Measurements from ENCODE around the gene AFMID. TPM values are rescaled to one million over a fixed set of nuclear protein-coding genes. Genes with fewer than 3 reads are reported as not detected.

Gene AFMID
- total and polyA plus RNA-seq, 2 of the 8 experiments (the other 6 are each of a cell fraction or from before 2014, with no cell fraction given) = 49.0 to 53.0 TPM

DNA sequence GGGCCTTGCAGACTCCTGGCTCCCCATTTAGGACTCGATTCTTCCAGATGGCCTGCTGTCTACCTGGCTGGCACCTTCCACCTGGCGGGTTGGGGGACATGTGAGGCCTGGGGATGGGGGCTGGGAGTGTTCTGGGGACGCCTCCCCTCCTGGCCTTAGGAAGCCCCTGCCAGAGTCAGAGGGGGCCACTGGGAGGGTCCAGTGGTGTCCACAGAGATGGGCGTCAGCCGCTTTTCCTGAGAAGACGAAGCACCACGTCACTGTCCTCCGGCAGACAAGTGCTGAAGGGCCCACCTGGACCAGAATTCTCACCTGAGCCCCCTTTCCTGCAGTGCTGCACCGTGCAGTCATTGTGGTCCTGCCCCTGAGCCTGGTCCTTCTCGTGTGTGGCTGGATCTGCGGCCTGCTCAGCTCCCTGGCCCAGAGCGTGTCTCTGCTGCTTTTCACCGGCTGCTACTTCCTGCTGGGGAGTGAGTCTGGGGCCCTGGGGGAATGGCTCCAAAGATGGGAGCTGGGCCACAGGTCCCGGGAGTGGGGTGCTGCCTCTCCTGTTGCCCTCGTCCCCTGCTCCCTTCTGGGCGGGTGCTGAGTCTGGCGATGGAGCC lies 47.2 kb downstream of the AFMID start:
- Histone ChIP-seq H2AFZ (ENCODE audit: low read length) (no peak overlapping the region), H3K9ac (replicated peaks in 1 of 4; ENCODE audit: extremely low read depth in 1 of 4, low read depth in 3 of 4, low read length in 3 of 4) (no peak overlapping the region), H3K14ac (ENCODE audit: insufficient read length) (no peak overlapping the region), H2AK5ac (ENCODE audit: low read depth, low read length) (no peak overlapping the region), H3K23me2 (ENCODE audit: low read depth, low read length) (peaks cover 5% of the 10 kb centered on the region; the same call in 1 of the 2 replicates), H4K20me1 (replicated peaks in 1 of 2; ENCODE audit: control insufficient read depth in 1 of 2, insufficient read depth in 2 of 2, low read length in 2 of 2) (peaks cover 0 to 2% of the 10 kb centered on the region in 2 experiments), H3K18ac (ENCODE audit: extremely low read depth, low read length) (no peak overlapping the region), H3K4me3 (ENCODE audit: extremely low read depth in 1 of 4, insufficient read depth in 2 of 4, low read depth in 3 of 4, low read length in 4 of 4) (no peak overlapping the region), H3K4ac (replicated peaks; ENCODE audit: insufficient read length, low read depth, low read length) (no peak overlapping the region), H3K4me2 (ENCODE audit: insufficient read depth in 1 of 2, low read depth in 2 of 2, low read length in 2 of 2) (no peak overlapping the region), H3K36me3 (ENCODE audit: control insufficient read depth in 2 of 4, insufficient read depth in 4 of 4, low read length in 3 of 4) (no peaks in the 10 kb centered on the region), H2BK5ac (ENCODE audit: low read depth, low read length) (no peak overlapping the region), H4K5ac (ENCODE audit: insufficient read length, low read depth, low read length) (no peak overlapping the region), H2BK15ac (ENCODE audit: low read length) (no peak overlapping the region), H3K27me3 (replicated peaks in 1 of 4; ENCODE audit: control insufficient read depth in 3 of 4, extremely low read depth in 1 of 4, insufficient read depth in 3 of 4, low read length in 3 of 4) (peaks cover 0 to 27% (median 22%) of the 10 kb centered on the region in 4 experiments; a peak in 6 of 7 replicates), H3K4me1 (replicated peaks in 1 of 4; ENCODE audit: control insufficient read depth in 3 of 4, insufficient read depth in 4 of 4, low read length in 3 of 4) (peaks cover 0 to 10% (median 5%) of the 10 kb centered on the region in 4 experiments; a peak in 5 of 7 replicates), H2BK12ac (ENCODE audit: low read depth, low read length) (no peak overlapping the region), H4K8ac (ENCODE audit: extremely low read depth, insufficient read depth, low read length) (peak overlapping the region; percentile 71), H3K9me3 (ENCODE audit: insufficient read depth in 2 of 2, low read depth in 1 of 2, low read length in 1 of 2) (no peaks in the 10 kb centered on the region), H3K79me2 (ENCODE audit: control insufficient read depth in 1 of 2, insufficient read depth in 2 of 2, low read length in 2 of 2) (no peaks in the 10 kb centered on the region), H4K91ac (replicated peaks; ENCODE audit: insufficient read length, low read length) (peak overlapping the region; percentile 27), H3K27ac (ENCODE audit: low read depth, low read length) (no peak overlapping the region), H3K79me1 (ENCODE audit: low read depth, low read length) (no peaks in the 10 kb centered on the region), H3K56ac (replicated peaks; ENCODE audit: insufficient read length, low read depth, low read length) (no peak overlapping the region), H2BK120ac (replicated peaks; ENCODE audit: low read depth, low read length) (no peak overlapping the region), H2BK20ac (ENCODE audit: low read length) (no peak overlapping the region), H3K23ac (ENCODE audit: insufficient read length) (no peak overlapping the region)
- 87% methylated on average over 17 of the region's 17 CpGs; no CpG with 5 or more reads in 1 of the 2 experiments for WGBS, 2 experiments (ENCODE audit: extremely low coverage in 1 of 2, insufficient coverage in 1 of 2, insufficient read length in 1 of 2, insufficient replicate concordance in 2 of 2, low coverage in 1 of 2, low lambda C conversion rate in 2 of 2, missing lambda C conversion rate in 1 of 2)
- FAIRE-seq (no peak), DNase-seq (ENCODE audit: low read depth in 1 of 2, low spot score in 2 of 2) (no peak)
- CTCF ChIA-PET (ENCODE audit: partially characterized antibody) = interaction anchor here (0.5 to 4.6 kb wide), 7 partner anchors 10 to 663 kb away, joined by 3 to 24 read pairs (median 3); no protein-coding TSS in a partner anchor
- POLR2A ChIA-PET (ENCODE audit: partially characterized antibody) = interaction anchor here (1.5 kb wide), 1 partner anchor 48 kb away, joined by 4 read pairs; the partner anchor contains the start of gene TK1
- TF ChIP-seq PHF8 (conservative IDR thresholded peaks at IDR 0.05; ENCODE audit: low read depth, low read length) (no peak), HDAC6 (IDR thresholded peaks at IDR 0.05; ENCODE audit: low read depth, low read length) (no peak), HDAC2 (IDR thresholded peaks at IDR 0.05; ENCODE audit: borderline replicate concordance in 1 of 2, low read depth in 2 of 2, low read length in 2 of 2) (no peak), ASH2L (IDR thresholded peaks at IDR 0.05; ENCODE audit: low read length) (no peak), EGR1 (IDR thresholded peaks at IDR 0.05; ENCODE audit: borderline replicate concordance, low read depth, low read length) (no peak), EZH2 (IDR thresholded peaks at IDR 0.05; ENCODE audit: low read depth, low read length, severe bottlenecking) (no peak), POU5F1 (IDR thresholded peaks at IDR 0.05; ENCODE audit: low read depth, low read length) (no peak), SP4 (IDR thresholded peaks at IDR 0.05; ENCODE audit: low read length) (no peak), TAF1 (IDR thresholded peaks at IDR 0.05; ENCODE audit: low read depth, low read length) (no peak), EP300 (IDR thresholded peaks at IDR 0.05; ENCODE audit: borderline replicate concordance in 1 of 2, low read depth in 2 of 2, low read length in 2 of 2) (no peak), TEAD4 (IDR thresholded peaks at IDR 0.05; ENCODE audit: low read depth, low read length) (no peak), YY1 (IDR thresholded peaks at IDR 0.05; ENCODE audit: low read depth, low read length) (no peak)
- TF ChIP-seq, protein P1, sequence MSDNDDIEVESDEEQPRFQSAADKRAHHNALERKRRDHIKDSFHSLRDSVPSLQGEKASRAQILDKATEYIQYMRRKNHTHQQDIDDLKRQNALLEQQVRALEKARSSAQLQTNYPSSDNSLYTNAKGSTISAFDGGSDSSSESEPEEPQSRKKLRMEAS (IDR thresholded peaks at IDR 0.05) = no peak

All from H1 (cell line).